HG02981 (cell line): ENCODE data around the gene IGFL4.
A peak's percentile ranks its signal among the peaks of the same experiment; 100 is the strongest.

Experiments used
- ATAC-seq: cut with Tn5 transposase; IDR thresholded peaks from one replicate; pipeline ENCODE4 v1.9.1; 2021; ENCODE audit warnings: mild to moderate bottlenecking, moderate library complexity; ENCODE audit not compliant: unreplicated experiment

The IGFL4 gene

GRCh38 chr19:45995715-45996385, 45.0 kb downstream of the IGFL4 start:
- ATAC-seq: no peak

- peak; percentile 98 for ATAC-seq
Observed at GRCh38 chr19:45994998-45995714, 45.6 kb downstream of the IGFL4 start, which contains the start of gene CCDC61. TSS of gene CCDC61 (plus strand) at chr19:45995467. CDS start at chr19:46003019, 7,552 bp downstream.

GRCh38 chr19:45994456-45994997, 46.3 kb downstream of the IGFL4 start:
- peak; percentile 4 for ATAC-seq

GRCh38 chr19:45990113-45990728, 50.6 kb downstream of the IGFL4 start:
- no peak for ATAC-seq
